Skeletal muscle satellite cell (primary cell): ENCODE measurements around the gene CNTFR.

Experiments
- H3K27me3 ChIP-seq: 2 replicates; pipeline ENCODE4 v1.7.0; 2013; ENCODE audit warnings: low read length; ENCODE audit not compliant: control insufficient read depth, insufficient read depth
- H3K36me3 ChIP-seq: 2 replicates; pipeline ENCODE4 v1.7.0; 2013; ENCODE audit warnings: mild to moderate bottlenecking, control low read depth, low read length; ENCODE audit not compliant: insufficient read depth
- H3K4me1 ChIP-seq: 2 replicates; pipeline ENCODE4 v1.7.0; 2013; ENCODE audit warnings: low read length; ENCODE audit not compliant: control insufficient read depth, insufficient read depth
- H3K4me2 ChIP-seq: 2 replicates; pipeline ENCODE4 v1.7.0; 2013; ENCODE audit warnings: mild to moderate bottlenecking, low read length
- H3K4me3 ChIP-seq: 2 replicates; pipeline ENCODE4 v1.7.0; 2013; ENCODE audit warnings: low read length
- H3K9ac ChIP-seq: 2 replicates; pipeline ENCODE4 v1.7.0; 2013; ENCODE audit warnings: mild to moderate bottlenecking, low read depth, low read length, moderate library complexity
- H3K9me3 ChIP-seq: replicated peaks from 2 replicates; pipeline ENCODE4 v1.7.0; 2013; ENCODE audit warnings: mild to moderate bottlenecking, control low read depth, low read length

The CNTFR gene

GRCh38 chr9:34564617-34565016 is 24.9 kb downstream of the CNTFR start:
- no peak overlapping the region for H3K4me2 ChIP-seq
- peaks cover 49% of the 10 kb centered on the region for H3K27me3 ChIP-seq
- no peaks in the 10 kb centered on the region for H3K36me3 ChIP-seq
- no peak overlapping the region for H3K4me3 ChIP-seq
- H3K9me3 ChIP-seq = no peaks in the 10 kb centered on the region
- H3K9ac ChIP-seq = no peak overlapping the region
- peaks cover 11% of the 10 kb centered on the region for H3K4me1 ChIP-seq

DNA sequence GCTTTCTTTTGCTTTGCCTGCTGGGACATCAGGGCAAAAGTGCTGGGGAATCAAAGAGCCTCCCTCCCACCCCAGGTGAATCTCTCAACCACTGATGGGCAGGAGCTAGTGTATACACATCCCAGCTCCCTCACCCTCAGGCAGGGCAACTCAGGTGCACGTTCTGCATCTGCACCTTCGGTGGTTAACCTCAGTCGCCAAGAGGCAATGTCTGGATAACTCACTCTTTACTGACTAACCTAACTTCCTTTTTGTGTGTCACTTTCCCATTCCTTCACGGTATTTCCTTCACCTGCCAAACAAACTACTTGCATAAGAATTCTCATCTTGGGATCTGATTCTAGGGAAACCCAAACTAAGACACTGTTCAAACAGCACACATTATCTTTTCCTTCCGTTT is 26.3 kb downstream of the CNTFR start:
- H3K4me1 ChIP-seq = peaks cover 21% of the 10 kb centered on the region
- no peak overlapping the region for H3K9ac ChIP-seq
- no peaks in the 10 kb centered on the region for H3K9me3 ChIP-seq
- peaks cover 38% of the 10 kb centered on the region for H3K27me3 ChIP-seq
- no peak overlapping the region for H3K4me3 ChIP-seq
- H3K4me2 ChIP-seq = no peak overlapping the region
- H3K36me3 ChIP-seq = no peaks in the 10 kb centered on the region

DNA sequence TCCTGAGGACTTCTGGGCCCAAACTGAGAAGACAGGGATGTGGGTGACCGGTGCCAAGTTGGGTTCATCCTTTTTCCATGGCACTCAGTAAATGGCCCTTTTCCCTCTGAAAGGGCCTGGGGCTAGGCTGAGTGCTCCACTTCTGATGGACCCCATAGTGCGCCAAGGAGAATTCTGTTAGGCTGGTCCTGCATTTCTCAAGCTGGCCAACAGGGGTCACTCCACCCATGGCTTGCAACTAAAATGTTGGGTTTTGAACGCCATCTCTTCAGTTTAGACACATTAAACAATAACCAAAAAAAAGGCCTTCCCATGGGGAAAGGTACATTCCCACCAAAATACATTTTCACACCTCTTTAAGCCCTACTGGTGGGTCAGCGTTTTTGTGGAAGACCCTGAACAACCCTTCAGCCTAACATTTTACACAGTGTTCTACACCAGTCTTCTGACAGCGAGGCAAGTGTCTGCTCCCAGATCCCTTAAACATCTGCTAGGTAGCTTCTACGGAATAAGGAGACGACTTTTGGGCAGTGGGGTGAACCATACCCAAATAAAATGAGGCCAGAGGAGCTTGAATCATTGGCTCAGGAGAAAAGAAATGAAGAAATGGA is 27.3 kb downstream of the CNTFR start:
- Histone ChIP-seq H3K4me1 (peaks cover 21% of the 10 kb centered on the region), H3K27me3 (peaks cover 28% of the 10 kb centered on the region), H3K36me3 (no peaks in the 10 kb centered on the region), H3K9me3 (no peaks in the 10 kb centered on the region), H3K4me2 (no peak overlapping the region), H3K9ac (no peak overlapping the region), H3K4me3 (no peak overlapping the region)

- no peak overlapping the region for H3K4me3 ChIP-seq
- no peaks in the 10 kb centered on the region for H3K9me3 ChIP-seq
- H3K27me3 ChIP-seq = peaks cover 19% of the 10 kb centered on the region
- H3K9ac ChIP-seq = no peak overlapping the region
- H3K4me2 ChIP-seq = no peak overlapping the region
- H3K4me1 ChIP-seq = peaks cover 21% of the 10 kb centered on the region
- H3K36me3 ChIP-seq = no peaks in the 10 kb centered on the region
These were observed 28.8 kb downstream of the CNTFR start for GRCh38 chr9:34560599-34561214.

DNA sequence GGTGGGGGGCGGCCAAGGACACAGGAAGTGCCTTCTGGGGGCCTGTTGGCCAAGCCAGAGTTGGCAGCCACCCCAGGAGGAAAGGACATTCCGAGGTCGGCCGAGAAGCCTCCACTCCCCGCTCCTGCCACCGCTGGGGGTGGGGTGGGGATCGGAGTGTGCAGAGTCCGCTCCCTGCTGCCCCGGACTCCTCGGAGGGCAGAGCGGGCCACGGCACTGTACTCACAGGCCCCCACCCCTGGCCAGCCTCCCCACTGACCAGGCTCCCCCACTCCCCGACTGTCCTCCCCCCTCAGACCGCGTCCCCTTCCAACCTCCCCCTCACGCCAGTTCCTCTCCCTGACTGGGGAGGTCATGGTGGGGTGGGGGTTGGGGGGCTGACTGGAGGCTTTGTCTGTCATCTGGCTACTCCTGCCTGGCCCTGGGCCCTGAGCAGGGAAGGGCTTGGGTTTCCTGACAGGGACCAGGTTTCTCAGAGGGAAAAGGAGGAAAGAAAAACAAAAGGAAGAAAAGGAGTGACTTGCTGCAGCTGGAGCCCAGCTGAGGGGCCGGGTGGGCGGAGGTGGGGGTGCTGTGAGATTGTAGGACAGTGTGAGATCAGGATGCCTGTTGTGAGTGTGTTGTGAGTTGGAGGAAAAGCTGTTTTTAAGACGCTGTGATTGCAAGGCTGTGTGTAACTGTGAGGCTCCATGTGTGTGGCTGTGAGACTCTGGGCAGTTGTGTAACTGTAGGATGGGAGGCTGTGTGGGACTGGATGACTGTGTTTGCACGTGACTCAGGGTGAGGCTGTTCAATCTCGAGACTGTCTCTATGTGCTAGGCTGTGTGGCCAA is 29.7 kb downstream of the CNTFR start:
- Histone ChIP-seq H3K9me3 (no peaks in the 10 kb centered on the region), H3K27me3 (peaks cover 26% of the 10 kb centered on the region), H3K4me3 (peak overlapping the region; percentile 34), H3K4me1 (peaks cover 21% of the 10 kb centered on the region), H3K36me3 (no peaks in the 10 kb centered on the region), H3K4me2 (peak overlapping the region; percentile 53), H3K9ac (no peak overlapping the region)

DNA sequence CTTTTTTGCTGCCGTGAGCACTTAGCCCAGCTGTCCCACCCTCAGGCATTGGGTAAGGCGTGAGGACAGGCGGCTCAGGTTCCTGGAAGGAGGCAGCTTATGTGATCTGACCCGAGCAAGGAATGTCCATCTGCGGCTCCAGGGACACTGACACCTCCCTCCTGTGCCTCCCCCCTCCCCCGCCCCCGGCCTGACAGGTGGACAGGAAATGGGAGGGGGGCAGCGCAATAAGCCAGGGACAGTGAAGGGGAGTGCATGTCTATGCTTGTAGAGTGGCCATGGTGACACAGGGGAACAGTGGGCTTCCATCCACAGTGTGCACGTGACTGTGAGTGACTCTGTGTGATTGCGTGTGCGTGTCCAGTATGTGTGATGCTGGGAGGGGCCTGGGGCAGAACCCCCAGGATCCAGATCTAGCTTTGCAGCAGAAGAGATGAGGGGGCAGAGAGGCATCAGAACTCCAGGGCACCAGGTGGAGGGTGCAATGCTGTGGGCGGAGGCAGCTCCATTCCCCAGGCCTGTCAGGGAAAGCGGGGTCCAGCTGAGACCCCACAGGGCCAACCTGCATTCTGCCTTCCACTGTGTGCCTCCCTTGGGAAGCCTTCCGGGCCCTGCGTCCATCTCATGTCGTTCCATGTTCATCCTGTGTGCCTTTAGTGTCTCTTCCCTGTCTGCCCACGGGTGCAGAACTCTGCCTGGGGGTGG is 30.5 kb downstream of the CNTFR start:
- Histone ChIP-seq H3K9me3 (no peaks in the 10 kb centered on the region), H3K4me1 (peaks cover 21% of the 10 kb centered on the region), H3K4me3 (peak overlapping the region; percentile 34), H3K4me2 (peak overlapping the region; percentile 53), H3K27me3 (peaks cover 29% of the 10 kb centered on the region), H3K36me3 (no peaks in the 10 kb centered on the region), H3K9ac (no peak overlapping the region)

DNA sequence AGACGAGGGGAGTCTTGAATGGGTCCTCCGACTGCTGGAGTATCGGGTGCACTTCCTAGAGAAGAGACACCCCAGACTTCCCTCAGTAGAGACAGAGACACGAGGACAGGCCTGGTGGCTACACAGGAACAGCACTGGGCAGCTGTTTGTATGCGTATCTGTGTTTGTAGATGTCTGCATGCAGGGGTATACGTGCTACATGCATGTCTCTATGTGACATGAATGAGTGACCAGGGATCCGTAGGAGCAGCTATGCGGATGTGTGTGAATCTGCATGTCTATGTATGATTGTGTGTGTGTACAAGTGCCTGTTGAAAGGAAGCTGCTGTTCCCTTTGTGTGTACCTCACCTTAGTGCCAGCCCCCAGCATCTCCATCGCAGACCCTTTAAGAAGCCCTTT is 31.2 kb downstream of the CNTFR start:
- H3K27me3 ChIP-seq = peaks cover 22% of the 10 kb centered on the region
- no peak overlapping the region for H3K4me3 ChIP-seq
- no peaks in the 10 kb centered on the region for H3K9me3 ChIP-seq
- H3K4me2 ChIP-seq = no peak overlapping the region
- no peak overlapping the region for H3K9ac ChIP-seq
- peaks cover 21% of the 10 kb centered on the region for H3K4me1 ChIP-seq
- H3K36me3 ChIP-seq = no peaks in the 10 kb centered on the region

DNA sequence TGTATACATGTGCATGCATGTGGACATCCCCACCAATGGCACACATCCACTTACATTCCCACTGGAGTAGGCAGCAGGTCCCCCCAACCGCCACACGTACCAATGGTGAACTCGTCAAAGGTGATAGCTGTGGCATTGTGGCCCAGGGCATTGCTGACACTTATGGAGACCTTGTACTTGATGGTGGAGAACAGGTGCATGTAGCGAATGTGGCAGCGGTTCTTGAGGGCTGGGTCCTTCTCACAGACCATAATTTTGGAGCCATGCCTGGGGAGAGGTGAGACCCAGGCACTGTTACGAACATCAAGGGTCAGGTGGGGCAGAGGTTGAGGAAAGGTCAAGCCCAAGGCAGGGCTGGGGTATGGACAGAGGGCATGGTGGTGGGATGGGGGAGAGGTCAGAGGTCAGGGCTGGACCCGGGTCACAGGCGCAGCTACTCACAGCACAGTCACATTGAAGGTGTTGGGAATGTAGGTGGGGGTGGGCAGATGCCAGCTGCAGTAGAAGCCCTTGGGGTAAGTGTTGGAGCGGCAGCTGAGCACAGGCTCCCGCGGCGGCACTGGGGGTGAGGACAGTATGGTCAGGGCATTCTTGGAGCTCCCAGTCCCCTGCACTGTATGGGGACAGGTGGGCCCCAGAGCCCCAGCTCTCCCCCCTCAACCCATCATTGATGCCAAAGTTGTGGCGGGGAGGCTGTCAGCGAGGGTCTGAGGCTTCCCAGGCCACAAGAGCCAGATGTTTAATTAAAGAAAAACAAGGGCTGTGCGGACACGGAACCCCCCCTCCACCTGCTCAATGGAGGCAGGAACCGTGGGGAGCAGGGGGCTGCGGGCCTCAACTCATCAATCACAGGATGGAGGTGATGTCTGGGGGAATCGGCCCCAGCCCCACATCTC is 31.9 kb downstream of the CNTFR start:
- H3K9me3 ChIP-seq = no peaks in the 10 kb centered on the region
- H3K9ac ChIP-seq = no peak overlapping the region
- H3K27me3 ChIP-seq = peaks cover 25% of the 10 kb centered on the region
- H3K4me3 ChIP-seq = no peak overlapping the region
- no peaks in the 10 kb centered on the region for H3K36me3 ChIP-seq
- H3K4me2 ChIP-seq = no peak overlapping the region
- peaks cover 21% of the 10 kb centered on the region for H3K4me1 ChIP-seq

DNA sequence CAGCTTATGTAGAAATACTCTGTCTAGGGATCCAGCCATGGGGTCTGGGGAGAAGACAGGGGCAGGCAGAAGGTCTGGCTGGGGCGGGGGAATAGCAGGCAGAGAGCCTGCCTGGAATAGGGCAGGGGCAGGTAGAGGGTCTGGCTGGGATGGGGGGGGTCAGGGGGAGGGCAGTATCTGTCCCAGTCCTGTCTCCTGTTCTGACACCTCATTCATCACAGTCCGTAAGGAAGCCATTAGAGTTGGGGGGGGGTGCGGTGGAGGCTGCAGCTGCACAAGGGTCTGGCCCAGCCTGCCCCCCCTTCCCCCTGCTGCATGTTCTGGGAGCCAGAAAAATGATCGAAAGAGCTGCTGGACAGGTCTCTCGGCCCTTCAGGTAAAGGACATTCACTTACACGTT is 32.6 kb downstream of the CNTFR start:
- Histone ChIP-seq H3K27me3 (peaks cover 30% of the 10 kb centered on the region), H3K9me3 (no peaks in the 10 kb centered on the region), H3K4me3 (no peak overlapping the region), H3K9ac (no peak overlapping the region), H3K4me1 (peaks cover 21% of the 10 kb centered on the region), H3K36me3 (no peaks in the 10 kb centered on the region), H3K4me2 (no peak overlapping the region)

DNA sequence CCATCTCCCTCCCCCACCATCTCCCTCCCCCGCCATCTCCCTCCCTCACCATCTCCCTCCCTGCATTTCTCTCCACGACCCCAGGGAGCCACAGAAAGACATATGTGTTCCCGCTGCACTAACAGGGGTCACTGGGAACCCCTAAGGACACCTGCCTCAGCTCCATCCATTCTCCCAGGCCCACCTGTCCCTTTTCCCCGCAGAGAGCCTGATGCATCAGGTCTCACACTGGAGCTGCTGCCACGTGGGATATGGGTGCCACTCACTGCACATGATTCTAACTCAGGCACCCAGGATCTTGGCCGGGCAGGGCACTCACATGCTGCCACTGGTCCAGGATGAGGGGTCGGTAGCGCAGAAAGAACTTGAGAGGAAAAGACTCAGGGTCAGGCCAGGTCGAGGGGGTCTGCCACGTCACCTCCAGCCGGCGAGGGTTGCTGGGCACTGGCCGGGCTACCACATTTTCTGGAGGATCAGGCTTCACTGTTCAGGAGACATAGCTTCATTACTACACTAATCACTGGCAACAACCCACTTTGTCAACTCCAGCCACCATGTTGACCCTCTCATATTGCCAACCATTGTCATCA is 33.5 kb downstream of the CNTFR start:
- Histone ChIP-seq H3K9ac (no peak overlapping the region), H3K4me1 (peaks cover 21% of the 10 kb centered on the region), H3K4me2 (no peak overlapping the region), H3K4me3 (no peak overlapping the region), H3K9me3 (no peaks in the 10 kb centered on the region), H3K36me3 (no peaks in the 10 kb centered on the region), H3K27me3 (peaks cover 30% of the 10 kb centered on the region)
